HEK293 (cell line): ENCODE measurements around the gene SORL1.

Source experiments
- CTCF ChIA-PET: fragments of 350-600 bp; formaldehyde crosslinking; extraction: SDS; loops from one replicate; lab custom pipeline; 2021; ENCODE audit warnings: antibody characterized with exemption; lab: Yijun Ruan, JAX
- POLR2A ChIA-PET: fragments of 300-600 bp; formaldehyde crosslinking; extraction: SDS; loops from one replicate; lab custom pipeline; 2020; ENCODE audit warnings: antibody characterized with exemption, inconsistent platforms; lab: Yijun Ruan, JAX
- H3K27ac ChIP-seq: fragments of 200-500 bp; sonication (Bioruptor generic); 2 replicates; pipeline ENCODE4 v1.5.1; 2014; ENCODE audit warnings: low read depth, low read length, control low read depth, inconsistent platforms; ENCODE audit errors: extremely low read depth
- H3K36me3 ChIP-seq, 2 experiments: fragments of 200-500 bp in 1 of 2; sonication (Bioruptor generic) in 1 of 2; 1 replicate in 1 of 2; 2 replicates in 1 of 2; pipeline ENCODE4 v1.5.1; 2014 to 2017; ENCODE audit warnings: inconsistent platforms in 2 of 2, low read length in 2 of 2; ENCODE audit not compliant: control insufficient read depth in 2 of 2, insufficient read depth in 1 of 2
- H3K4me1 ChIP-seq: fragments of 200-500 bp; sonication (Bioruptor generic); 2 replicates; pipeline ENCODE4 v1.5.1; 2014; ENCODE audit warnings: mild to moderate bottlenecking, low read length, inconsistent platforms; ENCODE audit not compliant: control insufficient read depth, insufficient read depth
- H3K4me3 ChIP-seq: 2 replicates; pipeline ENCODE4 v1.5.1; 2011; ENCODE audit warnings: low read depth, mild to moderate bottlenecking, control low read depth, low read length, moderate library complexity
- H3K9me3 ChIP-seq: fragments of 200-500 bp; sonication (Bioruptor generic); 2 replicates; pipeline ENCODE4 v1.5.1; 2014; ENCODE audit warnings: low read depth, low read length, inconsistent platforms; ENCODE audit not compliant: control insufficient read depth, insufficient read depth
- KLF10 ChIP-seq: fragments of 450-650 bp; IDR thresholded peaks from 2 replicates; pipeline ENCODE4 v1.5.1; 2018; ENCODE audit warnings: missing biosample characterization, mild to moderate bottlenecking, missing genetic modification characterization
- REST ChIP-seq: fragments of 450-650 bp; formaldehyde crosslinking; IDR thresholded peaks from 2 replicates; pipeline ENCODE4 v1.5.1; 2016; ENCODE audit warnings: missing biosample characterization, missing genetic modification characterization
- ZBTB21 ChIP-seq: fragments of 450-650 bp; formaldehyde crosslinking; IDR thresholded peaks from 2 replicates; pipeline ENCODE4 v1.5.1; 2017; ENCODE audit warnings: missing biosample characterization, missing genetic modification characterization
- ZFP3 ChIP-seq: fragments of 450-650 bp; formaldehyde crosslinking; IDR thresholded peaks from 2 replicates; pipeline ENCODE4 v1.5.1; 2016; ENCODE audit warnings: low read depth, missing biosample characterization, missing genetic modification characterization
- ZFP37 ChIP-seq: fragments of 450-650 bp; formaldehyde crosslinking; IDR thresholded peaks from 2 replicates; pipeline ENCODE4 v1.5.1; 2016; ENCODE audit warnings: missing biosample characterization, missing genetic modification characterization
- ZFP69B ChIP-seq: fragments of 450-650 bp; formaldehyde crosslinking; IDR thresholded peaks from 2 replicates; pipeline ENCODE4 v1.5.1; 2016; ENCODE audit warnings: missing biosample characterization, missing genetic modification characterization
- ZNF10 ChIP-seq: fragments of 450-650 bp; formaldehyde crosslinking; IDR thresholded peaks from 2 replicates; pipeline ENCODE4 v1.5.1; 2017; ENCODE audit warnings: missing biosample characterization, missing genetic modification characterization
- ZNF18 ChIP-seq: fragments of 450-650 bp; formaldehyde crosslinking; IDR thresholded peaks from 2 replicates; pipeline ENCODE4 v1.5.1; 2016; ENCODE audit warnings: missing biosample characterization, missing genetic modification characterization
- ZNF26 ChIP-seq: fragments of 450-650 bp; formaldehyde crosslinking; IDR thresholded peaks from 2 replicates; pipeline ENCODE4 v1.5.1; 2016; ENCODE audit warnings: missing biosample characterization, missing genetic modification characterization
- ZNF391 ChIP-seq: fragments of 450-650 bp; formaldehyde crosslinking; IDR thresholded peaks from 2 replicates; pipeline ENCODE4 v1.5.1; 2016; ENCODE audit warnings: low read depth, missing biosample characterization, missing genetic modification characterization, borderline replicate concordance
- ZNF426 ChIP-seq: fragments of 450-650 bp; formaldehyde crosslinking; IDR thresholded peaks from 2 replicates; pipeline ENCODE4 v1.5.1; 2017; ENCODE audit warnings: missing biosample characterization, missing genetic modification characterization, mild to moderate bottlenecking, inconsistent platforms, moderate library complexity
- ZNF48 ChIP-seq: fragments of 450-650 bp; formaldehyde crosslinking; IDR thresholded peaks from 2 replicates; pipeline ENCODE4 v1.5.1; 2016; ENCODE audit warnings: missing biosample characterization, missing genetic modification characterization
- ZNF658 ChIP-seq: fragments of 450-650 bp; formaldehyde crosslinking; IDR thresholded peaks from 2 replicates; pipeline ENCODE4; 2016; ENCODE audit warnings: missing biosample characterization, missing genetic modification characterization
- ZNF660 ChIP-seq: fragments of 450-650 bp; IDR thresholded peaks from 2 replicates; pipeline ENCODE4 v1.5.1; 2018; ENCODE audit warnings: missing biosample characterization, mild to moderate bottlenecking, missing genetic modification characterization
- TF ChIP-seq, protein P1 (sequence below): fragments of 450-650 bp; formaldehyde crosslinking; IDR thresholded peaks from 2 replicates; pipeline ENCODE4 v1.5.1; 2016; ENCODE audit warnings: missing biosample characterization, missing genetic modification characterization
- TF ChIP-seq, protein P2 (sequence below): fragments of 450-650 bp; formaldehyde crosslinking; IDR thresholded peaks from 2 replicates; pipeline ENCODE4 v1.5.1; 2016; ENCODE audit warnings: missing biosample characterization, missing genetic modification characterization, borderline replicate concordance
- TF ChIP-seq, protein P3 (sequence below): fragments of 450-650 bp; formaldehyde crosslinking; IDR thresholded peaks from 2 replicates; pipeline ENCODE4 v1.5.1; 2016; ENCODE audit warnings: missing biosample characterization, missing genetic modification characterization, borderline replicate concordance

The SORL1 gene

GRCh38 chr11:121499405-121499804 is 47.3 kb downstream of the SORL1 start (continued):
- TF ChIP-seq ZNF26 (tag by site-specific recombination) (no peak), ZNF48 (tag by site-specific recombination) (no peak), KLF10 (tag by site-specific recombination) (no peak), ZFP3 (tag by site-specific recombination) (no peak)

DNA sequence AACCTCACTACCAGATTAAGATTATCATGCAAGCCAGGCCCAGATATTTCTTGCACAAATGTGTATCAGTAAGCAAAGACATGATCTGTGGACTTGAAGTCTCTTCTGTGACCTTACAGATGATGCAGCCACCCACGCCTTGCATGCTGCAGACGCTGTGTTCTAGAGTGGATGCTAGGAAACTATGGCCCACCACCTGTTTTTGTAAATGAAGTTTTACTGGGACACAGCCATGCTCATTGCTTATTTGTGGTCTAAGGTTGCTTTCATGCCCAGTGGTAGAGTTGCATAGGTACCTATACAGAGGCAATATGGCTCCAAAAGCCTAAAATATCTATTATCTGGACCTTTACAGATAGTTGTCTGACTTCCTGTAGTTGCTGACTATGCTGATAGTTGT is 48.2 kb downstream of the SORL1 start:
- no peak for TF ChIP-seq ZNF426 (tag by site-specific recombination)
- TF ChIP-seq ZFP69B (tag by site-specific recombination): no peak
- TF ChIP-seq, protein P1, sequence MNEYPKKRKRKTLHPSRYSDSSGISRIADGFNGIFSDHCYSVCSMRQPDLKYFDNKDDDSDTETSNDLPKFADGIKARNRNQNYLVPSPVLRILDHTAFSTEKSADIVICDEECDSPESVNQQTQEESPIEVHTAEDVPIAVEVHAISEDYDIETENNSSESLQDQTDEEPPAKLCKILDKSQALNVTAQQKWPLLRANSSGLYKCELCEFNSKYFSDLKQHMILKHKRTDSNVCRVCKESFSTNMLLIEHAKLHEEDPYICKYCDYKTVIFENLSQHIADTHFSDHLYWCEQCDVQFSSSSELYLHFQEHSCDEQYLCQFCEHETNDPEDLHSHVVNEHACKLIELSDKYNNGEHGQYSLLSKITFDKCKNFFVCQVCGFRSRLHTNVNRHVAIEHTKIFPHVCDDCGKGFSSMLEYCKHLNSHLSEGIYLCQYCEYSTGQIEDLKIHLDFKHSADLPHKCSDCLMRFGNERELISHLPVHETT: no peak
- TF ChIP-seq, protein P2, sequence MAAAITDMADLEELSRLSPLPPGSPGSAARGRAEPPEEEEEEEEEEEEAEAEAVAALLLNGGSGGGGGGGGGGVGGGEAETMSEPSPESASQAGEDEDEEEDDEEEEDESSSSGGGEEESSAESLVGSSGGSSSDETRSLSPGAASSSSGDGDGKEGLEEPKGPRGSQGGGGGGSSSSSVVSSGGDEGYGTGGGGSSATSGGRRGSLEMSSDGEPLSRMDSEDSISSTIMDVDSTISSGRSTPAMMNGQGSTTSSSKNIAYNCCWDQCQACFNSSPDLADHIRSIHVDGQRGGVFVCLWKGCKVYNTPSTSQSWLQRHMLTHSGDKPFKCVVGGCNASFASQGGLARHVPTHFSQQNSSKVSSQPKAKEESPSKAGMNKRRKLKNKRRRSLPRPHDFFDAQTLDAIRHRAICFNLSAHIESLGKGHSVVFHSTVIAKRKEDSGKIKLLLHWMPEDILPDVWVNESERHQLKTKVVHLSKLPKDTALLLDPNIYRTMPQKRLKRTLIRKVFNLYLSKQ (tag by site-specific recombination): no peak
- TF ChIP-seq, protein P3, sequence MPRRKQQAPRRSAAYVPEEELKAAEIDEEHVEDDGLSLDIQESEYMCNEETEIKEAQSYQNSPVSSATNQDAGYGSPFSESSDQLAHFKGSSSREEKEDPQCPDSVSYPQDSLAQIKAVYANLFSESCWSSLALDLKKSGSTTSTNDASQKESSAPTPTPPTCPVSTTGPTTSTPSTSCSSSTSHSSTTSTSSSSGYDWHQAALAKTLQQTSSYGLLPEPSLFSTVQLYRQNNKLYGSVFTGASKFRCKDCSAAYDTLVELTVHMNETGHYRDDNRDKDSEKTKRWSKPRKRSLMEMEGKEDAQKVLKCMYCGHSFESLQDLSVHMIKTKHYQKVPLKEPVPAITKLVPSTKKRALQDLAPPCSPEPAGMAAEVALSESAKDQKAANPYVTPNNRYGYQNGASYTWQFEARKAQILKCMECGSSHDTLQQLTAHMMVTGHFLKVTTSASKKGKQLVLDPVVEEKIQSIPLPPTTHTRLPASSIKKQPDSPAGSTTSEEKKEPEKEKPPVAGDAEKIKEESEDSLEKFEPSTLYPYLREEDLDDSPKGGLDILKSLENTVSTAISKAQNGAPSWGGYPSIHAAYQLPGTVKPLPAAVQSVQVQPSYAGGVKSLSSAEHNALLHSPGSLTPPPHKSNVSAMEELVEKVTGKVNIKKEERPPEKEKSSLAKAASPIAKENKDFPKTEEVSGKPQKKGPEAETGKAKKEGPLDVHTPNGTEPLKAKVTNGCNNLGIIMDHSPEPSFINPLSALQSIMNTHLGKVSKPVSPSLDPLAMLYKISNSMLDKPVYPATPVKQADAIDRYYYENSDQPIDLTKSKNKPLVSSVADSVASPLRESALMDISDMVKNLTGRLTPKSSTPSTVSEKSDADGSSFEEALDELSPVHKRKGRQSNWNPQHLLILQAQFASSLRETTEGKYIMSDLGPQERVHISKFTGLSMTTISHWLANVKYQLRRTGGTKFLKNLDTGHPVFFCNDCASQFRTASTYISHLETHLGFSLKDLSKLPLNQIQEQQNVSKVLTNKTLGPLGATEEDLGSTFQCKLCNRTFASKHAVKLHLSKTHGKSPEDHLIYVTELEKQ (tag by site-specific recombination): no peak
- TF ChIP-seq ZNF10 (tag by site-specific recombination): no peak
- no peak for TF ChIP-seq ZNF391 (tag by site-specific recombination)
- no peak for TF ChIP-seq ZNF660 (tag by site-specific recombination)
- TF ChIP-seq ZBTB21 (tag by site-specific recombination): no peak
- no peak for TF ChIP-seq REST
- TF ChIP-seq ZNF18 (tag by site-specific recombination): no peak
- no peak for TF ChIP-seq ZNF658
- TF ChIP-seq ZFP37 (tag by site-specific recombination): no peak
- TF ChIP-seq, all 188 proteins: peak for 0
- CTCF ChIA-PET: no interaction called here
- POLR2A ChIA-PET: interaction anchor here (0.5 kb wide), 1 partner anchor 10 kb away, joined by 3 read pairs; no protein-coding TSS in a partner anchor
- Histone ChIP-seq H3K4me3 (no peak overlapping the region), H3K4me1 (no peaks in the 10 kb centered on the region), H3K27ac (no peak overlapping the region), H3K36me3 (peaks cover 0 to 15% of the 10 kb centered on the region in 2 experiments; a peak in 1 of 3 replicates), H3K9me3 (no peaks in the 10 kb centered on the region)
